ENCODE data around the gene THOC5. TPM values are rescaled to one million over a fixed set of nuclear protein-coding genes. Genes with fewer than 3 reads are reported as not detected.
A peak's percentile ranks its signal among the peaks of the same experiment; 100 is the strongest.

THOC5 gene
- total RNA-seq, 1 experiment from 2014 or later = 80.6 TPM

DNA sequence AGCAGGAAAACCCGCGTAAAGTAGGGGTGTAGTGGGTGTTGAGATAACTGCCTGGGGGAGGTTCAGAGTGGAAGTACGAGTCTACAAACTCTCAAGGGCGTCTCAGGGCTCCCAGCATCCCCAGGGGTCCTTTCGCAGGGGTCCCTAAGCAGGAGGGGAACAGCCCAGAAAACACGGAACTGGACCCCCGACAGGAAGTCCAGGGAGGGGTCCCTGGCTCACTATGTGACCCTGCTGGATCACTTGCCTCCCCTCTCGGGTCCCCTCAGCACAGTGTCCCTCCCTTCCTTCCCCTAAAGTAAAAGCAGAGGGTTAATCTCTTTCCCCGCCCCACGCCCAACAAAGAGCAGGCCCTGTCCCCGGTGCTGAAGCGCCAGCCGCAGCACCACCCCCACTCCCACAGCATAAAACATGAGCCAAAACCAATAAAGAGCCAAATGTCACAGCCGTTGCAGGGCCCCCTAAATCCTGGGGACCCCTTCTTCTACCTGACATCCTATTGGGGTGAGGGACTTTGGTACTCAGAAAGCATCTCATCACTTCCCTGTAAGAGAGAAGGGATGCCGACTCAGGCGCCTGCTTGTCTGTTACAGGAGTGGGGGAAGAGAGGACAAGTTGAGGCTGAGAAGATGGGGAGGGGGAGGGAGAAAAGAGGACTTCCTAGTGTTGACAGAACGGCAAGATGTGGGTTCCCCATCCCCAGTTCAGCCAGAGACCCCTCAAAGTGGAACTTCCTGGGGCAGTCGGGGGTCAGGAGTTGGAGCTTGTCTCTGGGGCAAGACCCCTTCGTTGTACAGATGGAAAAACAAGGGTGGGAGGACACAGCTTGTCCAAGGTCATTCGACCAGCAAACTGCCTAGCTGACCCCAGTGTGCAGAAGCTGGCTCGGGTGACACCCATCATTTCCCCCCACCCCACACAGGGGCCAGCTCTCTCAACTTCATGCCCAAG, 75.0 kb downstream of the THOC5 start:
- peak; percentile 87 for TF ChIP-seq TCF7L2 (IDR thresholded peaks at IDR 0.05; ENCODE audit: borderline replicate concordance, extremely low read depth, insufficient read depth, insufficient read length)
- TF ChIP-seq, protein P1, sequence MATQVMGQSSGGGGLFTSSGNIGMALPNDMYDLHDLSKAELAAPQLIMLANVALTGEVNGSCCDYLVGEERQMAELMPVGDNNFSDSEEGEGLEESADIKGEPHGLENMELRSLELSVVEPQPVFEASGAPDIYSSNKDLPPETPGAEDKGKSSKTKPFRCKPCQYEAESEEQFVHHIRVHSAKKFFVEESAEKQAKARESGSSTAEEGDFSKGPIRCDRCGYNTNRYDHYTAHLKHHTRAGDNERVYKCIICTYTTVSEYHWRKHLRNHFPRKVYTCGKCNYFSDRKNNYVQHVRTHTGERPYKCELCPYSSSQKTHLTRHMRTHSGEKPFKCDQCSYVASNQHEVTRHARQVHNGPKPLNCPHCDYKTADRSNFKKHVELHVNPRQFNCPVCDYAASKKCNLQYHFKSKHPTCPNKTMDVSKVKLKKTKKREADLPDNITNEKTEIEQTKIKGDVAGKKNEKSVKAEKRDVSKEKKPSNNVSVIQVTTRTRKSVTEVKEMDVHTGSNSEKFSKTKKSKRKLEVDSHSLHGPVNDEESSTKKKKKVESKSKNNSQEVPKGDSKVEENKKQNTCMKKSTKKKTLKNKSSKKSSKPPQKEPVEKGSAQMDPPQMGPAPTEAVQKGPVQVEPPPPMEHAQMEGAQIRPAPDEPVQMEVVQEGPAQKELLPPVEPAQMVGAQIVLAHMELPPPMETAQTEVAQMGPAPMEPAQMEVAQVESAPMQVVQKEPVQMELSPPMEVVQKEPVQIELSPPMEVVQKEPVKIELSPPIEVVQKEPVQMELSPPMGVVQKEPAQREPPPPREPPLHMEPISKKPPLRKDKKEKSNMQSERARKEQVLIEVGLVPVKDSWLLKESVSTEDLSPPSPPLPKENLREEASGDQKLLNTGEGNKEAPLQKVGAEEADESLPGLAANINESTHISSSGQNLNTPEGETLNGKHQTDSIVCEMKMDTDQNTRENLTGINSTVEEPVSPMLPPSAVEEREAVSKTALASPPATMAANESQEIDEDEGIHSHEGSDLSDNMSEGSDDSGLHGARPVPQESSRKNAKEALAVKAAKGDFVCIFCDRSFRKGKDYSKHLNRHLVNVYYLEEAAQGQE (IDR thresholded peaks at IDR 0.05; ENCODE audit: low read depth) = peak; percentile 77
- TF ChIP-seq FOSL1 (IDR thresholded peaks at IDR 0.05; ENCODE audit: low read depth) = no peak
- ChIA-PET CTCF (no interaction called here), RAD21 (ENCODE audit: low non-redundant PET in 1 of 2, low total read pairs in 2 of 2, uncharacterized antibody in 2 of 2, unreplicated experiment in 2 of 2) (no interaction called here), POLR2A (no interaction called here)
- no peak overlapping the region for H3K27ac ChIP-seq (ENCODE audit: low read depth, low read length)
- no peaks in the 10 kb centered on the region; the same call in 1 of the 2 replicates for H3K27me3 ChIP-seq (ENCODE audit: insufficient read depth, low read length)
- intact Hi-C loops (cut with micrococcal nuclease) = no loop called here
- H3K4me3 ChIP-seq (replicated peaks in 1 of 2; ENCODE audit: low read depth in 1 of 2, low read length in 2 of 2) = no peak overlapping the region
- no peaks in the 10 kb centered on the region for H3K9me2 ChIP-seq (ENCODE audit: insufficient read depth)
- peaks cover 0 to 13% of the 10 kb centered on the region in 2 experiments; a peak in 2 of 4 replicates for H3K4me1 ChIP-seq (ENCODE audit: control insufficient read depth in 1 of 2, insufficient read depth in 2 of 2, low read length in 2 of 2)
- no peak overlapping the region for H2AFZ ChIP-seq (ENCODE audit: low read depth, low read length, poor library complexity, severe bottlenecking)
- no peaks in the 10 kb centered on the region for H3K79me2 ChIP-seq (ENCODE audit: insufficient read depth, low read length)
- no peak overlapping the region for H3K9ac ChIP-seq (ENCODE audit: low read length)
- H3K36me3 ChIP-seq (ENCODE audit: control insufficient read depth in 1 of 2, insufficient read depth in 2 of 2, low read length in 2 of 2) = no peaks in the 10 kb centered on the region
- ATAC-seq = peak; percentile 62
- no peaks in the 10 kb centered on the region for H3K9me3 ChIP-seq (ENCODE audit: control insufficient read depth in 1 of 2, insufficient read depth in 1 of 2, low read depth in 1 of 2, low read length in 2 of 2)
- no peaks in the 10 kb centered on the region for H4K20me1 ChIP-seq (ENCODE audit: insufficient read depth)
- DNase-seq (ENCODE audit: low read depth, low spot score) = no peak
- peak overlapping the region; percentile 14; the same call in 1 of the 2 replicates for H3K4me2 ChIP-seq (ENCODE audit: low read length)
- no TSS peak for BruUV-seq (replicated peaks)

Data from HCT116 (cell line).